ENCODE results near the gene RNF220. TPM values are rescaled to one million over a fixed set of nuclear protein-coding genes. Genes with fewer than 3 reads are reported as not detected.

Gene RNF220
- total and polyA plus RNA-seq, 9 of the 15 experiments (the other 6 are each of a cell fraction or from before 2014, with no cell fraction given) = 5.1 to 117 (median 66.9) TPM

GRCh38 chr1:44531785-44532566 lies 126.9 kb downstream of the RNF220 start (continued):
- TF ChIP-seq TEAD2 (tag; IDR thresholded peaks at IDR 0.05) (no peak), ZNF165 (CRISPR knock-in tag; IDR thresholded peaks at IDR 0.05; ENCODE audit: borderline replicate concordance) (no peak), ESRRA (IDR thresholded peaks at IDR 0.05; ENCODE audit: borderline replicate concordance, low read depth) (peak; percentile 67), TGIF2 (CRISPR knock-in tag; IDR thresholded peaks at IDR 0.05) (no peak), RAD51 (IDR thresholded peaks at IDR 0.05; ENCODE audit: borderline replicate concordance, low read depth) (peak; percentile 72), SMAD1 (IDR thresholded peaks at IDR 0.05; ENCODE audit: low read depth, low read length, partially characterized antibody) (no peak), SUPT5H (IDR thresholded peaks at IDR 0.05) (no peak), RHOXF2B (CRISPR knock-in tag; conservative IDR thresholded peaks at IDR 0.05) (no peak), SREBF2 (CRISPR knock-in tag; IDR thresholded peaks at IDR 0.05) (no peak), EZH2 (IDR thresholded peaks at IDR 0.05; ENCODE audit: borderline replicate concordance, low read depth, low read length) (no peak), ETS2 (tag; IDR thresholded peaks at IDR 0.05; ENCODE audit: borderline replicate concordance, poor library complexity, severe bottlenecking) (no peak), ZBTB1 (CRISPR knock-in tag; IDR thresholded peaks at IDR 0.05; ENCODE audit: borderline replicate concordance, low read depth) (no peak), SMAD2 (IDR thresholded peaks at IDR 0.05; ENCODE audit: low read depth, low read length) (no peak), ZNF140 (CRISPR knock-in tag; IDR thresholded peaks at IDR 0.05) (no peak), TBP (optimal IDR thresholded peaks at IDR 0.05; ENCODE audit: low read depth, low read length) (peak; percentile 18), SP2 (IDR thresholded peaks at IDR 0.05; ENCODE audit: extremely low read depth, low read depth, low read length, poor library complexity, severe bottlenecking) (no peak), SRSF1 (IDR thresholded peaks at IDR 0.05; ENCODE audit: low read depth, low read length) (no peak), SMARCA5 (IDR thresholded peaks at IDR 0.05) (no peak), CREM (IDR thresholded peaks at IDR 0.05; ENCODE audit: low read depth) (peak; percentile 58), E2F5 (CRISPR knock-in tag; IDR thresholded peaks at IDR 0.05) (no peak), SP1 (CRISPR knock-in tag; IDR thresholded peaks at IDR 0.05) (no peak), SMARCE1 (IDR thresholded peaks at IDR 0.05) (peak; percentile 99), ARID4B (CRISPR knock-in tag; IDR thresholded peaks at IDR 0.05) (0 out of 2 replicates have a peak, but pooled peaks have one; percentile 42), STAT5A (IDR thresholded peaks at IDR 0.05; ENCODE audit: borderline replicate concordance, low read length) (no peak; the same call in 1 of the 2 replicates), ILK (tag; IDR thresholded peaks at IDR 0.05; ENCODE audit: borderline replicate concordance, low read depth) (no peak)

All from K562 (cell line).